Raji (cell line): Measurements from ENCODE around the gene GRM1.

Source experiments
- POLR2A ChIP-seq: IDR thresholded peaks from 2 replicates; pipeline ENCODE4 v1.6.1; 2011; ENCODE audit warnings: low read depth, low read length, control low read depth; ENCODE audit not compliant: insufficient read depth

Gene GRM1

GRCh38 chr6:146470091-146470770 is 441.4 kb downstream of the GRM1 start:
- TF ChIP-seq POLR2A = no peak

DNA sequence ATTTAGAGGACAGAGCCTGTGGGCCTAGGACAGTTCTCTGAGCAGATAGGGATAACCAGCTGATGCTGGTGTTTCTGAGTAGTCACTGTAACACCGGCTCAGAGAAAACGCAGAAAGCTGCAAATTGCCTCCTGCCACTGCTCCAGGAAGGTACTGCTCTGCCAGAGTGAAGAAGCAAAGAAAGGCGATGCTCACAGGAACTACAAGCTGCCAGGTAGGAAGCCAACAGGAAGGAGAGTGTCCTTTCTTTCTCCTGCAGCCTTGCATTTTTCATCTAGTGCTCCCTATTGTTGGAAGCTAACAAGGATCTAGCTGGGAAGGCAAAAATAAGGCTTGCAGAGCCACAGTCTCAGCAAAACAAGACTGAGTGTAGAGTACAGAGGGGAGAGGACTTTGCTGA is 444.1 kb downstream of the GRM1 start:
- no peak for TF ChIP-seq POLR2A

DNA sequence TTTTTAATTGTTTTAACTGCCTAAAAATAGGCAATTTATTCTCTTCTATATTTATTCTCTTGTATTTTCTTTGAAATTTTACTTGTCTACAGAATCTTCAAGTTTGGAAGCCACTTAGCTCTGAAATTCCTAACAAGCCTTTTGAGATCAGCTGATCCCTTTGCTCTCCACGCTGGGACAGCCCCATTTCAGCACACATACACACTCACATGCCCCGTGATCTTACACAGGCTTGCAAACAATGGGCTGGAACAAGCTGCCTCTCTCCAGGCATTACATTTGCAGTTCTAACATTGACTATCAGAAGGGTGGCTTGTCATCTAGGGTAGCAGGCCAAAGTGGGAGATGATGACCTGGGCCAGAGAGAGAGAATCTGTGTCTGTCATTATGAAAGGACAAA is 452.7 kb downstream of the GRM1 start:
- TF ChIP-seq POLR2A = no peak

DNA sequence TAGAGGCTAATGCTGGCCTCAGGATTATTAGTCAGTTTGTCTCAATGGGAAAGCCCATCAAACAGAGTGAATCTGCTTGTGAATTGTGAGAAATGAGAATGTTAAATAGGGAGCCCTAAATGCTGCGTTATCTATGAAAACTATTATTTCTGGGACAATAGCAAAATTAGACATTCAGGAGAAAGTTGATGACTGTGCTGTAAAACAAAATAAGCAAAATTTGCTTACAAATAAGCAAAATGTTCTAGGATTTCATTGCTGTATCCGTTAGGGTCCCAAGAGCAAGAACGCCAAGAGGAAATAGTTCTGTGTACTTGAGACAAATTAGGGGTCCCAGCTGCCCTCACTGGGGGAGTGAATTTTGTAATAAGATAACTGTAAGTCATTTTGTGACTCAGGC is 455.5 kb downstream of the GRM1 start:
- TF ChIP-seq POLR2A = no peak
